GM12864 (cell line): ENCODE data around the gene TMEM213.

Experiments used
- DNase-seq: peaks from one replicate; pipeline ENCODE4 v3.0.0-alpha.2; 2011; ENCODE audit warnings: low read depth
- H3K4me3 ChIP-seq: 2 replicates; pipeline ENCODE4 v1.5.1; 2011; ENCODE audit warnings: mild to moderate bottlenecking, low read depth, low read length, control low read depth
- CTCF ChIP-seq: IDR thresholded peaks from 2 replicates; pipeline ENCODE4 v1.5.1; 2011; ENCODE audit warnings: low read depth, mild to moderate bottlenecking, moderate library complexity, low read length, control low read depth, inconsistent platforms; ENCODE audit errors: missing control alignments

Gene TMEM213

GRCh38 chr7:138849701-138850100, 51.9 kb downstream of the TMEM213 start:
- no peak for TF ChIP-seq CTCF
- DNase-seq: no peak
- no peak overlapping the region for H3K4me3 ChIP-seq

- DNase-seq: no peak
- no peak overlapping the region for H3K4me3 ChIP-seq
- no peak for TF ChIP-seq CTCF
Measured at GRCh38 chr7:138852469-138852868, 54.7 kb downstream of the TMEM213 start.

GRCh38 chr7:138853448-138853847, 55.7 kb downstream of the TMEM213 start:
- no peak for TF ChIP-seq CTCF
- DNase-seq: no peak
- H3K4me3 ChIP-seq: no peak overlapping the region

- no peak for DNase-seq
- TF ChIP-seq CTCF: no peak
- no peak overlapping the region for H3K4me3 ChIP-seq
Measured at GRCh38 chr7:138854115-138854645, 56.4 kb downstream of the TMEM213 start.

GRCh38 chr7:138857728-138858127, 59.9 kb downstream of the TMEM213 start:
- no peak for DNase-seq
- no peak overlapping the region for H3K4me3 ChIP-seq
- no peak for TF ChIP-seq CTCF

GRCh38 chr7:138861051-138861450, 63.3 kb downstream of the TMEM213 start:
- DNase-seq: no peak
- no peak overlapping the region for H3K4me3 ChIP-seq
- no peak for TF ChIP-seq CTCF

- no peak for TF ChIP-seq CTCF
- no peak overlapping the region for H3K4me3 ChIP-seq
- DNase-seq: no peak
Measured at GRCh38 chr7:138863931-138864330, 66.1 kb downstream of the TMEM213 start.
